ENCODE data around the gene ODAPH.
"Not testable (repeated sequence)": the region's sequence is repeated elsewhere in the genome, so short reads cannot be mapped to it uniquely, and the experiment has no call there.

The ODAPH gene, protein sequence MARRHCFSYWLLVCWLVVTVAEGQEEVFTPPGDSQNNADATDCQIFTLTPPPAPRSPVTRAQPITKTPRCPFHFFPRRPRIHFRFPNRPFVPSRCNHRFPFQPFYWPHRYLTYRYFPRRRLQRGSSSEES

DNA sequence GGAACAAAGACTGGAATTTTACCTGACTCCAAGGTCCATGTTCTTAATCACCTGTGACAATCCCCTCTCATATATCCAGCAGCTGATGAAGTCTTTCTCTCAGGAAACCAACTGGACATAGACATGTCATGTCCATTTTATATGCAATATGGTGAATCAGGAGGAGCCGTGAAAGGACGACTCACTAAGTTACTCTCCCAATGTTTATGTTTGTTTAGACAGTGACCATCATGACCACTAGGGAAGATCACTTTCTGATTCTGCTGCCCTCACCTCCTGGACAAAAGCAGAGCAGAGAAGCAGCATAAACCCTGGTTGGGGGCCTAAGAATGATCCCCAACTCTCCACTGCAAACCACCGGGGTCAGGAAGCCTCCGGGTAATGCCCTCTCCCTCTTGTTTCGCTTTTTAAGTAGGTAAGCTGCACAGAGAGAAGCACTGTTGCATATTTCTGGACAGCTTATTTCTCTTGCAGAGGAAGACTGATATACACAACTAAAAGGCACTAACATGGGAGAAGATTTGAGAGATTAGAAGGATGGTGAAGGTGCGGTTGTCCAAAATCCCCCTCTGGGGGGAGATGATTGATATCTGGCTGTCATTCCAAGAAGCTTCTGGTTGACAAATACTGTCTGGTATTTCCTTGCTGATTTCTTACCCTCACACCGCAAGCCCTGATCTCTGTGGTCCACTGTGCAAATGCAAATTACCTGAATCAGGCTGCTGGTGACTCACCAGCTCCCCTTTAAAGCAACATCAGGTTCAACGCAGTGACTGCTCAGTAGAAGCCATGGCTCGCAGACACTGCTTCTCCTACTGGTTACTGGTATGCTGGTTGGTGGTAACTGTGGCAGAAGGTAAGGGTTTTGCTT is at the start of gene ODAPH:
TSS of gene ODAPH (plus strand) at position 773 of the 871 bp plus-strand sequence. CDS start at position 790, 17 bp downstream.
- DNase-seq (ENCODE audit: low spot score): no peak

DNA sequence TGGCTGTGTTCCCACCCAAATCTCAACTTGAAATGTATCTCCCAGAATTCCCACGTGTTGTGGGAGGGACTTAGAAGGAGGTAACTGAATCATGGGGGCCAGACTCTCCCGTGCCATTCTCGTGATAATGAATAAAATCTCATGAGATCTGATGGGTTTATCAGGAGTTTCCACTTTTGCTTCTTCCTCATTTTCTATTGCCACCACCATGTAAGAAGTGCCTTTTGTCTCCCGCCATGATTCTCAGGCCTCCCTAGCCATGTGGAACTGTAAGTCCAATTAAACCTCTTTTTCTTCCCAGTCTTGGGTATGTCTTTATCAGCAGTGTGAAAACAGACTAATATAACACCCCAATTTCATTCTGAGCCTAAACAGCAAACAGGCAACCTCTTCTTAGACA is 46.3 kb upstream of the ODAPH start:
- DNase-seq (ENCODE audit: low spot score): not testable (repeated sequence)

DNA sequence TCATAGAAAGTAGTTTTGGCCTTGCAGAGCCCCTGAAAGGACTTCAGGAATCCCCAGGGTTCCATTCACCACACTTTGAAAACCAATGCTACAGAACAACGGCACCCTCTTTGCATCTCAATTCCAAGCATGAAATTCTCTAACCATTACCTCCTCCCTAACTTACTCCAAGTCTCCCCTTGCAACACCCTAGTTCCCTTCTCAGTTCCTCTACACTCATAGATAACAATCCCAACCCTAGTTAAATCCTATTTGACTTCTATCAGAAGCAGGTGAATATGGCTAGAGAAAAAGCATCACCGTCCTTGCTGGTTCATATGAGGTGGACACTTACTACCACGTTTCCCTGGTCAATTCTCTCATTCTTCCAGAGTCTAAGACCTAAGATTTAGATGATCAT is 44.0 kb upstream of the ODAPH start:
- DNase-seq (ENCODE audit: low spot score): no peak

DNA sequence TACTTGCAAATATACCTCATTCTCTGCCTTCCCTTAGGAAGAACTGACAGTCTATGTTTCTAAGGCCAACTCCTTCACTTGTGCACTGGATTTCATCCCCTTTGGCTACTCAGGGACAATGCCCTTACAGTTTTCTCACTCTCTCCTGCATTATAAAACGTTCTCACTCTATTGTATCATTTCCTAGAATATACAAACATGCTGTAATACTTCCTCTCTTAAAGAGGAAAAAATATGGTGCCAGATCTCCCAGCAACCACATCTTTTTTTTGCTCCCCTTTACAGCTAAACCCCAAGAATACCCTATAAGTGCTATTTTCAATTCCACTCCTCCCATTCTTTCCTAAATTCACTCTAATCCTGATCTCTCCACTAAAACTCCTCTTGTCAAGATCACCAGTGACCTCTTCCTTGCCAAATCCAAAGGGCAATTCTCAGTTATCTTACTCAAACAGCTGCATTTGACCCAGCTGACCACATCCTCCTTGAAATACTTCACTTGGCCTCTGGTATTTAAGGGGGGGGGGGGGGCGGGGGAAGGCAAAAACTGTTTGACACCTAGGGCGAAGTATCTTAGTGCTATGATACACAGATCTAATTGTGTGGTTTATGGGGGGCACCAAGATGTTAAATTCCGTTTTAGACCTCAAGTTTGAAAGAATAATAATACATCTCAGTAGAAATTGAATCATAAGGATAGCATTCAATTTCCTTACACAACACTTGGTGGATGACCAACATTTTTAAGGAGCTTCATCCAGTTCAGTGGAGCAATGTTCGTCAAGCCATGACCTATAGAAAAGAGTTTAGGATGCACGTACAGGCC is 43.3 kb upstream of the ODAPH start:
- DNase-seq (ENCODE audit: low spot score): no peak

DNA sequence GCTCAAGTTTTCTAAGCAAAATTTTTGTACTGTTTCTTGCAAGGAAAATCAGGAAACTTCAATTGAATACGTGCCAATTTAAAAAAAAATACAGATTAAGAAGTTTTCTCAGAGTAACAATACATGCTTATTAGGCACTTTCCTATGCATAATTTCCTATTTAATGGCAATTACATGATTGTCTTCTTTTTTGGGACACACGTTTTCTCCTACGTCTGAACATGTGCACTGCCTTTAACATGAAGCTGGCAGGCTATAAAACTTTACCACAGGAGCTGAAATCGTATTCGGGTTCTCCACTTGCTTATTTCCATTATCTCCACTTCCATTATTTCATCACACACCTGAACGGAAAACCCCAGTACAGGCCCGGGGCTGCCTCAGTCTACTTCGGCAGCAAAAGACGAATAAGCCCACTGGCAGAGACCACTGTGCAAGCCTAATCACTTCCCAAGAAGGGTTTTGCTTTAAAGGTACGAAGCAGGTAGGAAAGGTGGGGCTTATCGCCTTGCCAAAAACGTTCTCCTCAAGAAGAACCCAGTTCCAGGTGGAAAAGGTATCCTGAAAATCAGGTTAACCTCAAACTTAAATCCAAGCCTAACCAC is 42.2 kb upstream of the ODAPH start:
- DNase-seq (ENCODE audit: low spot score): no peak

DNA sequence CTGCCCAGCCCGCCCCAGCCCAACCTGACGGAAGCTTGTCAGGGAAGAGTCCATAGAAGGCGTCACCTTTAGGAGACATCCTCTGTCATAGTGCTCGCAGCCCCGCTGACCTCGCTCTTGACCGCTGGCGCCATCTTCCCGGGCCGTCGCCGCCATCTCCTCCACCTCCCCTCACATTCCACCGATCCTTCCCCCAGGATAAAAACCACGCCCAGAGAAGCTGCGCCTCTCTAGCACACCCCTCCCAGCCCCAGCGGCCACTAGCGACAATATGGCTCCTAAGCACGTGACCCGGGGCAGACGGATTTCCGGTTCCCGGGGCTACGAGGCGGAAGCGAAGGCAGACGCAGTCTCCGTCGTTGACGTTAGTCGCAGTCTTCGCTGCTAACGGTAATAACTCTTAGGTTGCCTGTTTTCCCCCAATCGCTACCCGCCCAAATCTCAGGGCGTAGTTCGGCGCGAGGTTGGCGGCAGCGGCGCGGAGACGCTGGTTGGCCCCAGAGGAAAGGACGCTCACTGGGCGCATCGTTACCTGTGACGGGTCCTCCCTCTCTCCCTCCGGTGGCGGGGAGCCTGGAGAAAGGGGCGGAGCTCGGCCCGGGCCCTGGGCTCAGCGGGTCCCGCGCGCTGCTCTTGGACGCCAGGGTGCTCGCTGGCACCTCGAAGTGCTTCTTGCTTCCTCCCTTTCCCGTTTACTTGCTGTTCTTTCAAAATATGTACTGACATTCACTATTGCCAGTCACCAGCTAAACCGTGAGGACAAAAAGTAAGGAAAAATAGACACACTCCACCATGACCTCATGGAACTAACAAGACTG is 41.5 kb upstream of the ODAPH start, which contains the start of the genes RCHY1 and THAP6:
TSS of gene RCHY1 (minus strand) at position 273 of the 818 bp plus-strand sequence. CDS start at position 156, 117 bp downstream.
TSS of gene THAP6 (plus strand) at position 343 of the 818 bp plus-strand sequence. CDS start 980 bp downstream, outside the sequence.
- DNase-seq (ENCODE audit: low spot score): peak; percentile 84

DNA sequence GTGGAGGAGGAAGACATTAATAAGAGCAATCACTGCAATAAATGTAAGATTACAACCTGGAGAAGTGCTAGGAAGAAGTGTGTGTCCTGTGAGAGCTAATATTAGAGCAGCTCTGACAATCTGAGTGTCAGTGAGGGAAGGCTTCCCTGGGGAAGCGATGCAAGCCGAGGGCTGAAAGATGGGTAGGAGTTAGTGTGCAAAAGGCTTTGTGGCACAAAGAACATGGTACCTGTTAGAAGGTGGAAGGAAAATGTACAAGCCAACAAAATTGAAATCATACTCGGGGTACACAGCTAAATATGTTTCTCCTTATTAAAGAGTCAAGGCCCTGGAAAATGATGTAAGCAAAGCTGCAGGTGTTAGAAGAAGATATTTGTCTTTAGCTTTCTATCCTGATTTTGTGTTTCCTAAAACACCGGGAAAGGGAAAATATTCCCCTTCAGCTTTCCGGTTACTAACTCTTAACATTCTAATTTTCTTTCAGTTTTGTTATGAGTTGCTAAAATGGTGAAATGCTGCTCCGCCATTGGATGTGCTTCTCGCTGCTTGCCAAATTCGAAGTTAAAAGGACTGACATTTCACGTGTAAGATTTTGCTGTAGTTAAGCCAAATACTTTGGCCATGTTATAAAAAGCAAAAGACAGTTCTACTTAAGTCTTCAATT is 40.8 kb upstream of the ODAPH start:
- peak; percentile 10 for DNase-seq (ENCODE audit: low spot score)

DNA sequence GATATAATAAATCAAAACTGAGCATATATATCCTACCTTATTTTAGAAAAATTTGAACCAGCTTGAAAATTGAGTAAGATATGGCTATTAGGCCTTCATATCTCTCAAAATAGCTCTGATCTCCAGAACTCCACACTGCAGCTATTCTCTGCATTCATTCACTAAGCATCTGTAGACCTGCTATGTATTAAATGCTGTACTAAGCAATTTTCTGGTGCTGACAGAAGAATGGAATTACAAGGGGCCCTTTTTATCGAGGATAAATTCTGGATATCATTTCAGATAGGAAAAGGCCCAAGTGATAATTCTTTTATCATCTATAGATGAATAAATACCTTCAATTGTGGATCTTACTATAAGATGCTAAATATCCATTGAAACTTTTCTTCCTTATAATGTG is 39.7 kb upstream of the ODAPH start:
- DNase-seq (ENCODE audit: low spot score): no peak

DNA sequence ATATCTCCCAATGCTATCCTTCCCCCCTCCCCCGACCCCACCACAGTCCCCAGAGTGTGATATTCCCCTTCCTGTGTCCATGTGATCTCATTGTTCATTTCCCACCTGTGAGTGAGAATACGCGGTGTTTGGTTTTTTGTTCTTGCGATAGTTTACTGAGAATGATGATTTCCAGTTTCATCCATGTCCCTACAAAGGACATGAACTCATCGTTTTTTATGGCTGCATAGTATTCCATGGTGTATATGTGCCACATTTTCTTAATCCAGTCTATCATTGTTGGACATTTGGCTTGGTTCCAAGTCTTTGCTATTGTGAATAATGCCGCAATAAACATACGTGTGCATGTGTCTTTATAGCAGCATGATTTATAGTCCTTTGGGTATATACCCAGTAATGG is 36.4 kb upstream of the ODAPH start:
- not testable (repeated sequence) for DNase-seq (ENCODE audit: low spot score)

DNA sequence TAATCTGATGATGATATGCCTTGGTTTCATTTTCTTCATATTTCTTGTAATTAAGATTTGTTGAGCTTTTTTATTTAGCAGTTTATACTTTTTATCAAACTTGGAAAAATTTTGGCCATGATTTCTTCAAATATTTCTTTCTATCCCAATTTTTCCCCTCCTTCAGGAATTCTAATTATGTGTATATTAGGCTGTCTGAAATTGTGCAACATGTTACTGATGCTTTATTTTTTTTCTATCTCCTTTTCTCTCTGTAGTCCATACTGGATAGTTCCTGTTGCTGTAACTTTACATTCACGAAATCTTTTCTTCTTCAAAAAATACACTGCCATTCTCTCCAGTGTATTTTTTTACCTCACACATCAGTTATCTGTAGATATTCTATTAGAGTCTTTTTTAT is 30.8 kb upstream of the ODAPH start:
- no peak for DNase-seq (ENCODE audit: low spot score)

DNA sequence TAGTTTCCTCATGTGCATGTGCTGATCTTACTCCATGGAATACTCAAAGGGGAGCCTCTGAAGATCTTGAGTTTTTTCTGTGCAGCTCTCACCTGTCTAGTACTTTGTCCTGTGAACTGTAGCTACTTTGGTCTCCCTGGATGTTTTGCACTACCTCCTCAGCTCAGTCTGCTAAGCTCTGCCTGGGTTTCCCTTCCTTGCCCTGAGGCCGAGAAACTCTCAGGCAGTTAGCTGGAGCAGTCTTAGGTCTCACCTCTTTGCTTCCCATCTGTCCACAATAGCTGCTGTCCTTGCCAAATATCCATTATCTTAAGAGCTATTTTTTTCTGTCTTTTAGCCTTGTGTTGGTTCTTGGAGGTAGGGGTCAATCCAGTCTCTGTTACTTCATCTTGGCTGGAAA is 30.0 kb upstream of the ODAPH start:
- DNase-seq (ENCODE audit: low spot score): no peak

DNA sequence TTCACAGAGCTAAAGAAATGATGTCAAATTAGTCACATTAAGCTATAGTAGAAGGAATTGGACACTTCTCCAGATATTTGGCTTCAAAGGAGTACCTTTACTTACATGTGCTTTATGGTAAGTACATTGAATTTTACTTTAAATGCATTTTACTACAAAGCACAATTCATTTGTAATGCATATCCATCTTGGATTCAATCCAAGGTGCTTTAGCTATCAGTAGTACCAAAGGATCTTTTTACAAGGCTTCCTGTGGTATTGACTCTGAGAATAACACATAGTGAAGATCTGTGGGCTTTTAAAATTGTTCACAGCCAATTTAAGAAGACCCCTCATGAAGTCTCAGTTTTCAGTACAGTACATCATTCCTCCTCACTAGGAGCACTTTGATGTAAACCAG is 28.4 kb upstream of the ODAPH start:
- DNase-seq (ENCODE audit: low spot score): no peak

DNA sequence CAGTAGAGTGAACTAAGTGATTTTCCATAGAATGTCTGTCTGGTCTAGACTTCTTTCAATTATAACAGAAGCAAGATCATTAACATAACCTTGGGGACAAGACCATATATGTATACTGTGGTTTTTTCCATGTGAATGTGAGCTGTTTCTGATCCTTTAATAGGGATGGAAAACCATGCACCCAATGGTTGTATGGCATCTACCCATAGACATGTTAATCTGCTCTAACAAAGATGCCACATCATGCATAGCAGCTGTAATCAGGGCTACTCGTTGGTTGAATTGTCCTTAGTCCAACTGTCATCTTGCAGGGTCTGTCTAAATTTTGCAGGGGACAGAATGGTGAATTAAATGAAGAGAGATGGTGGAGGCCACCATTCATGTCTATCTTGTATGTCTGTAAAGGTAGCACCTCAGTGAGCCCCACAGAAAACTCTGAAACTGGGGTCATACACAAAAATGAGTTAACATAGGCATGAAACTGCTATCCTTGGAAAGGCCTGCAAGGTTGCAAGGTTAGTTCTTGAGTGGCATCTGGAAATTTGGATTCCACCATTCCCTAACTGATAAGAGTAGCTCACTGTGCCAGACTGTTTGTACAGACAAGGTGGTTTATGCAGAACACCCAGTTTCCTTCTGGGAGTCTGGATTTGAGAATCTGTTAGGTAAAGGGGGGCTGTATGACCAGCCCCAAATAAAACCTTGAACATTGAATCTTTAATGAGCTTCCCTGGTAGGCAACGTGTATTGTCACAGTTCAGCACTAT is 25.1 kb upstream of the ODAPH start:
- DNase-seq (ENCODE audit: low spot score): no peak

DNA sequence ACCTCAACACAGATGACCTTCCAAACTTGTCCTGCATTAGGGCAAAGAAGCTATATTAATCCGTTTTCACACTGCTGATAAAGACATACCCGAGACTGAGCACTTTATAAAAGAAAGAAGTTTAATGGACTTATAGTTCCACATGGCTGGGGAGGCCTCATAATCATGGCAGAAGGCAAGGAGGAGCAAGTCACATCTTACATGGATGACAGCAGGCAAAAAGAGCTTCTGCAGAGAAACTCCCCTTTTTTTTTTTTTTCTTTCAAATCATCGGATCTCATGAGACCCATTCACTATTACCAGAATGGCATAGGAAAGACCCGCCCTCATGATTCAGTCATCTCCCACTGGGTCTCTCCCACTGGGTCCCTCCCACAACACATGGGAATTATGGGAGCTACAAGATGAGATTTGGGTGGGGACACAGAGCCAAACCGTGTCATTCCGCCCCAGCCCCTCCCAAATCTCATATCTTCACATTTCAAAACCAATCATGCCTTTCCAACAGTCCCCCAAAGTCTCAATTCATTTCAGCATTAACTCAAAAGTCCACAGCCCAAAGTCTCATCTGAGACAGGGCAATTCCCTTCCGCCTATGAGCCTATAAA is 24.2 kb upstream of the ODAPH start:
- not testable (repeated sequence) for DNase-seq (ENCODE audit: low spot score)

DNA sequence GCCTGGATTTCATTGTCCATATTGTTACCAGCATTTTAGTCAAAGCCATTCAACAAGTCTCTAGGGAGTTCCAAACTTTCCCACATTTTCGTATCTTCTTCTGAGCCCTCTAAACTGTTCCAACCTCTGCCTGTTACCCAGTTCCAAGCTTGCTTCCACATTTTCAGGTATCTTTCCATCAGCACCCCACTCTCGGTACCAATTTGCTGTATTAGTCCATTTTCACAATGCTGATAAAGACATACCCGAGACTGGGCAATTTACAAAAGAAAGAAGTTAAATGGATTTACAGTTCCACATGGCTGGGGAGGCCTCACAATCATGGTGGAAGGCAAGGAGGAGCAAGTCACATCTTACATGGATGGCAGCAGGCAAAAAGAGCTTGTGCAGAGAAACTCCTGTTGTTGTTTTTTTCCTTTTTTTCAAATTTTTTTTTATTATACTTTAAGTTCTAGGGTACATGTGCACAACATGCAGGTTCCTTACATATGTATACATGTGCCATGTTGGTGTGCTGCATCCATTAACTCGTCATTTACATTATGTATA is 22.5 kb upstream of the ODAPH start:
- DNase-seq (ENCODE audit: low spot score): not testable (repeated sequence)

DNA sequence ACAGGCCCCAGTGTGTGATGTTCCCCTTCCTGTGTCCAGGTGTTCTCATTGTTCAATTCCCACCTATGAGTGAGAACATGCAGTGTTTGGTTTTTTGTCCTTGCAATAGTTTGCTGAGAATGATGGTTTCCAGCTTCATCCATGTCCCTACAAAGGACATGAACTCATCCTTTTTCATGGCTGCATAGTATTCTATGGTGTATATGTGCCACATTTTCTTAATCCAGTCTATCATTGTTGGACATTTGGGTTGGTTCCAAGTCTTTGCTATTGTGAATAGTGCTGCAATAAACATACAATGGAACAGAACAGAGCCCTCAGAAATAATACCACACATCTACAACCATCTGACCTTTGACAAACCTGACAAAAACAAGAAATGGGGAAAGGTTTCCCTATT is 21.9 kb upstream of the ODAPH start:
- not testable (repeated sequence) for DNase-seq (ENCODE audit: low spot score)

DNA sequence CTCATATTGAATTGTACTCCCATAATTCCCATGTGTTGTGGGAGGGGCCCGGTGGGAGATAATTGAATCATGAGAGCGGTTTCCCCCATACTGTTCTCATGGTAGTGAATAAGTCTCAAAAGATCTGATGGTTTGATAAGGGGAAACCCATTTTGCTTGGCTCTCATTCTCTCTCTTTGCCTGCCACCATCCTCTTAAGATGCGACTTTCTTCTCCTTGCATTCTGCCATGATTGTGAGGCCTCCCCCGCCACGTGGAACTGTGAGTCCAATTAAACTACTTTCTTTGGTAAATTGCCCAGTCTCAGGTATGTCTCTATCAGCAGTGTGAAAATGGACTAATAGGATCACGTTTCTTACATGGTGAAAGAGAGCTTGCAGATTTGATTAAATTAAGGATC is 18.6 kb upstream of the ODAPH start:
- not testable (repeated sequence) for DNase-seq (ENCODE audit: low spot score)

DNA sequence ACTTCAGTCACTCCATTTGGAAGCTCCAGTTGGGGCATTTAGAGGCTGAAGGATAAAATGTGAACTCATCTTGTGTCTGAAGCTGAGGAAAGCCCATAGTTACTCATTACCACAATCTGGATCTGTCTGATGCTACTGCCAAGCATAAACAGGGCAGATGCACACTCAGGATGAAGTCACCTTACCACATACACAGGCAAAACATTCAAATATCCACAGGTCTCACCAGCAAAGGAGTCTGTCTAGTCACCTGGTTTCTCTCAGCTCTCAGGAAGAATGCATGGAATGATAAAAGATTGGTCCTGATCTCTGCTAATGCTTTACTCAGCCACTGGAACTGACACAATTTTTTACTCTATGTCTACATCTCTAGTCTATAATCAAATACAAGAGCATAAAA is 13.0 kb upstream of the ODAPH start:
- no peak for DNase-seq (ENCODE audit: low spot score)

DNA sequence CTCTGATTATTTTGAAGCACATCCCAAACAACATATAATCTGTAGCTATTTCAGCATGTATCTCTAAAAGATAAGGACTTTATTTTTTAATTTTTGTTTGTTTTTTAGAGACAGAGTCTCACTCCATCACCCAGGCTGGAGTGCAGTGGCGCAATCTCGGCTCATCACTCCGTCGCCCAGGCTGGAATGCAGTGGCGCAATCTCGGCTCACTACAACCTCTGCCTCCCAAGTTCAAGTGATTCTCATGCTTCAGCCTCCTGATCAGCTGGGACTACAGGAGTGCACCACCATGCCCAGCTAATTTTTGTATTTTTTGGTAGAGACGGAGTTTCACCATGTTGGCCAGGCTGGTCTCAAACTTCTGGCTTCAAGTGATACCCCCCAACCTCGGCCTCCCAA is 11.6 kb upstream of the ODAPH start:
- not testable (repeated sequence) for DNase-seq (ENCODE audit: low spot score)
